GM12864 (cell line): ENCODE results near the gene MGAT1.

ENCODE experiments used
- DNase-seq: peaks from one replicate; pipeline ENCODE4 v3.0.0-alpha.2; 2011; ENCODE audit warnings: low read depth
- H3K4me3 ChIP-seq: 2 replicates; pipeline ENCODE4 v1.5.1; 2011; ENCODE audit warnings: mild to moderate bottlenecking, low read depth, low read length, control low read depth
- CTCF ChIP-seq: IDR thresholded peaks from 2 replicates; pipeline ENCODE4 v1.5.1; 2011; ENCODE audit warnings: low read depth, mild to moderate bottlenecking, moderate library complexity, low read length, control low read depth, inconsistent platforms; ENCODE audit errors: missing control alignments

The MGAT1 gene

GRCh38 chr5:180815293-180815917, 12.8 kb upstream of the MGAT1 start:
- DNase-seq, result no peak
- TF ChIP-seq CTCF, result no peak
- H3K4me3 ChIP-seq, result no peak overlapping the region

- TF ChIP-seq CTCF, result peak; percentile 29
- no peak for DNase-seq
- no peak overlapping the region for H3K4me3 ChIP-seq
Measured at GRCh38 chr5:180813420-180813819, 10.8 kb upstream of the MGAT1 start.

GRCh38 chr5:180811623-180812124, 9.1 kb upstream of the MGAT1 start:
- no peak for DNase-seq
- no peak for TF ChIP-seq CTCF
- peak overlapping the region; percentile 65 for H3K4me3 ChIP-seq

GRCh38 chr5:180810959-180811622, 8.5 kb upstream of the MGAT1 start:
- TF ChIP-seq CTCF, result no peak
- peak overlapping the region; percentile 65 for H3K4me3 ChIP-seq
- DNase-seq, result no peak

- no peak for TF ChIP-seq CTCF
- H3K4me3 ChIP-seq, result peak overlapping the region; percentile 65
- DNase-seq, result peak; percentile 85
Measured at GRCh38 chr5:180810210-180810958, 7.8 kb upstream of the MGAT1 start.

GRCh38 chr5:180809403-180810209, 7.0 kb upstream of the MGAT1 start:
- H3K4me3 ChIP-seq, result peak overlapping the region; percentile 65
- DNase-seq, result peak; percentile 85
- no peak for TF ChIP-seq CTCF
